ENCODE measurements around the gene DIO3.
"Not testable (repeated sequence)": the region's sequence is repeated elsewhere in the genome, so short reads cannot be mapped to it uniquely, and the experiment has no call there.

The DIO3 gene

GRCh38 chr14:101543814-101544213 is 17.5 kb upstream of the DIO3 start:
- FAIRE-seq: no peak

- FAIRE-seq: no peak
Observed at GRCh38 chr14:101544550-101544949, 16.7 kb upstream of the DIO3 start.

DNA sequence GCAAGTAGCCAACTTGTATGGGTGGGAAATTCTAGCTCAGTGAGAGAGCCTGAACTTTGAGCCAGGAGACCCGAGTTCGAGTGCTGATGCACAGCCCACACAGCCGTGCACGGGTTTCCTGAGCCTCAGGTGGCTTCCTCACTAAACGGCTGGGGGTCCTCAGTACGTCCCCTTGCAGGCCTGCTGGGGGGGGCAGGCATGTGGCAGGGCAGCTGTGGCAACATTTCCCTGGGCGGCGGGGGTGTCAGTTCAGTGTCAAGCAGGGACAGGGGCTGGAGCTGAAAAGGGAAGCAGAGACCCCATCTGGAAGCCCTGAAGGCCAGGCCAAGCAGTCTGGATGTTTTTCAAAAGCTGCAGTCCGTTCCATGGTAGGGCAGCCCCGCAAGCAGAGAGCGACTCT is 14.6 kb upstream of the DIO3 start:
- FAIRE-seq: no peak

GRCh38 chr14:101547107-101547738 is 14.1 kb upstream of the DIO3 start:
- no peak for FAIRE-seq

DNA sequence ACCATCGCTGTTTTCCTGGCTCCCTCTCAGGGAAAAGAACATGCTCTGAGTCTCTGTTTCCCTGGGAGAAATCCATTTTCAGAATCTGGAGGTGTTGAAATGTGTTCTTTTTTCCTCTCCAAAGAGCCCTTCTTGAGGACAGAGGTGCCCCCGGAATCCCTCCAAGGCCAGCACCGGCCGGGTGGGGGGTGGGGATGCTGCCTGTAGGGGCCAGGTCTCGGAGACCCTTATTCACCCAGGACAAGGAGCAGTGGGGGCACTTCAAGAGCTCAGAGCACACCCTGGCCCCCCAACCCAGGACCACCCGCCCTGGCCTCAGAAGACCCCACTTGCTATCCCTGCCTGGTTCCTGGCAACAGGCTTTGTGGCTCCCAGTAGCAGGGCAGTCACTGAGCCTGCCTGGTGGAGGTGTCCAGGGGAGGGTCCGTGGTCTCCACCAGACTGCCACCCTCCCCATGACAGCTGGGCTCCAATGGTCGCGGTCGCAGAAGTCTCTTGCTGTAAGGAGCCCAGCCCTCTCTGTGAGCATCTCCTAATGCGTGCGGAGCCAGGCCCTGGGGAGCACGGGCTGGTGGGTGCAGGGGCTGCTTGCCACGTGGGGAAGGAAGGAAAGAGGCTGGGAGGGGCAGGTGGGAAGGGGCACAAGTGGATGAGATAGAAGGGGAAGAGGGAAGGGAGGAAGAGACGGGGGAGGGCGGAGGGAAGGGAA is 13.2 kb upstream of the DIO3 start:
- FAIRE-seq: no peak

- FAIRE-seq: no peak
Observed at GRCh38 chr14:101548710-101549109, 12.6 kb upstream of the DIO3 start.

DNA sequence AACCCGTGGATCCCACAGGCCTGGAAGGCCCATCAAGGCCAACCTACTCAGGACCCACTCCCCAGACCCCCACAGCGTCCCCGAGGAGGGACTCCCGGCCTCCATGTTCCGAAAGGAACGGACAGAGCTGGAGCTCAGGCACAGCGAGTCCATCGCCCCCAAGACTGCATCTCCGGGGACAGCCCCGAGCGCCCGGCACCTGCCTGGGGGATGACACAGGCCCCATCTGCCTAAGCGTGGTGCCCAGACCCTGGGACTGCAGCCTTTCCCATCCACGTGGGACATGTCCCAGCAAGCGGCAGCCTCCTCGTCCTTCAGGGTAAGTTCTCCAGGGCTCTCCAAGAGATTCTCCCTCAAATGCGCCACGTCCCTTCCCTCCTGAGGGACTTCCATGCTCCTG is 12.1 kb upstream of the DIO3 start:
- FAIRE-seq: no peak

DNA sequence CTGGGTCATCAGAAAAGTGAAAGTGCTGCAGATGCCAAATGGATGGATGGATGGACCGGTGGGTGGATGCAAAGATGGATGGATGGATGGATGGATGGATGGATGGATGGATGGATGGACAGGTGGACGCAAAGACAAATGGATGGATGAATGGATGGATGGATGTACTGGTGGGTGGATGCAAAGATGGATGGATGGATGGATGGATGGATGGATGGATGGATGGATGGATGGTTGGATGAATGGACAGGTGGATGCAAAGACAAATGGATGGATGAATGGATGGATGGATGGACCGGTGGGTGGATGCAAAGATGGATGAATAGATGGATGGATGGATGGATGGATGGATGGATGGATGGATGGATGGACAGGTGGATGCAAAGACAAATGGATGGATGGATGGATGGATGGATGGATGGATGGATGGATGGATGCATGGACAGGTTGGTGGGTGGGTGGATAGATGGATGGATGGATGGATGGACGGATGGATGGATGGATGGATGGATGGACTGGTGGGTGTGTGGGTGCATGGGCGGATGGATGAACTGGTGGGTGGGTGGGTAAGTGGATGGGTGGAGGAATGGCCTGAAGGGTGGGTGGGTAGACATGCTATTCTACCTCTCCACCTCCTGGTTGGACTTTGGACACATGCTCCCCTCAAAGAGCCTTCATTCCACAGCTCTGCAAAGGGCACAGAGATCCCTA is 10.9 kb upstream of the DIO3 start:
- FAIRE-seq: not testable (repeated sequence)

- FAIRE-seq: no peak
Observed at GRCh38 chr14:101551729-101552595, 9.3 kb upstream of the DIO3 start.

DNA sequence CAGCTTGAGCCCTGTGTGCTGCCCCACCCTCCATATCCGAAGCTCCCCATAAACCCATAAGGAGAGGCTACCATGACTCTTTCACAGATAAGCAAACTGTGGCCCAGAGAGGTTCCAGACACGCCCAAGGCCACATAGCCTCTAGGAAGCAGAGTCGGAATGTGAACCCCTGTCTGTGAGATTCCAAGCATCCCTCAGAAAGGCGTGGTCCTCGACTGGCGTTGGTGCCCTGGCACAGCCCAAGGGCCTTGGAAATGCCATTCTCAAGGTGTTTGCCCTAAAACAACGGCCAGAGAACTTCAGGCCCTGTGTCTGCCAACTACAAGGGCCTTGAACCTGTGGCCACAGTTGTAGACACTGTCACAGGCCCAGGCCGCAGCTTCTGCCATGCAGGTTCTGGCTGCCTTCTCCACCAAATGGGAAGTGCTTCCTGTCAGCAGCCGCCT is 8.5 kb upstream of the DIO3 start:
- FAIRE-seq: no peak

DNA sequence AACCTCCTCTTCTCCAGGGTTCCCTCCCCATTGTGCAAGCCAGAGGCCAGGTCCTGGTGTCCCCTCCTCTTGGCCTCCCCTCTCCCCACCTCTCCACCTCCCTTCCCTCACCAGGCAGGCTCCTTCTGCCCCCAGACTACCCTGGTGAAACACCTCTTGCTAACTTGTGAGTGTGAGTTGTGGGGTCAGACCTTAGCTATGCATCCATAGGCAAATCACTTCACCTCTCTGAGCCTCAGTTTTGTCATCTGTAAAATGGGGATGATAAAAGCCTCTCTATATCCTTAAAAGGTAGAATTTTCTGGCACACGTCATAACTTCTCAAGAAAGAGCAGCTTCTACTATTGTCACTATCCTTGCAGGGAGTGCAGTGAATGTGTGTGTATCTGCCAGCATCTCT is 7.9 kb upstream of the DIO3 start:
- no peak for FAIRE-seq

DNA sequence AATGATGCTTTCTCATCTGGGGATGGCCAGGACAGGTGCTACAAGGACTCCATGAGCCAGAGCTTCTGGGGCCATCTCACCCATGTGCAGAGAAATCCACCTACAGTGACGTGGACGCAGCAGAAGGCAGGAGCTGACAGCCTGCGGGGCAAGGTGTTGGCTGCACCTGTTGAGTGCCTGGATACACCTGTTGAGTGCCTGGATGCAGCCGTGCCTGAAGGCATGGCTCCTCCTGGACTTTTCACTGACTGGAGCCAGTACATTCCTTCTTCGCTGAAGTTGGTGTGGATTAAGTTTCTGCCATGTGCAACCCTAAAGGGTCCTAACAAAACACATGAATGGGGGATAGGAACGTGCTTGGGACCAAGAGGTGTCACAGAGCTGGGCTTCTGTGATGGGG is 7.4 kb upstream of the DIO3 start:
- FAIRE-seq: no peak

DNA sequence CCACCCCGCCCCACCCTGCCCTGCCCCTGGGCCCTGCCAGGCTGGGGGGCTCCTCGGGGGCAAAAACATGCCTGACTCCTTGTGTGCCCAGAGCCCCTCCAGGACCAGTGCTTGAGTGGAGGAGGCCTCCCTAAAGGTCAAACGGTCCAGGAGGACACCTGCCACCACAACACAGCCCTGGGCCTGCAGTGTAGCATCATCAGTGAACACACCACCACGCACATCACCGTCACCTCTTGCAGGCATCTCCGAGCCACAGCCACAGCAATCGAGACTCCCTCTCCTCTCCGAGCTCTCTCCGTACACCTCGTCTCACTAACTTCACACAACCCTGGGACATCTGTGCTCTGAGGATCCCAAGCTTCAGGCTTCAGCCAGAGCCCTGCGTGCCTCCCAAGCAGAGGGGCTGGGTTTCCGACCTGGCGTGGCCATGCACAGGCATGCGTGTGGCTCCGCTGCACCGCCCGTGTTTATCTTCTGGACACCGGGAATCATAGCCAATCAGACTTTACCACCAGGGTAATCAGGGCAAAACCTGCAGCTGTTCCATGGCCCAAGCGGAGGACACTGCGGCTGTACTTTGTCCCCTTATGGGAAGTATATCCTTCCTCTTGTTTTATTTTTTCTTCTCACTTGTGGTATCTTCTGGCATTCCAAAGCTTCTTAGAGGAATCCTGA is 6.2 kb upstream of the DIO3 start:
- no peak for FAIRE-seq

GRCh38 chr14:101555669-101556043 is 5.6 kb upstream of the DIO3 start:
- FAIRE-seq: not testable (repeated sequence)

GRCh38 chr14:101556131-101556530 is 5.2 kb upstream of the DIO3 start:
- no peak for FAIRE-seq

GRCh38 chr14:101556566-101557320 is 4.6 kb upstream of the DIO3 start:
- no peak for FAIRE-seq

- FAIRE-seq: no peak
Observed at GRCh38 chr14:101557321-101557695, 4.0 kb upstream of the DIO3 start.

DNA sequence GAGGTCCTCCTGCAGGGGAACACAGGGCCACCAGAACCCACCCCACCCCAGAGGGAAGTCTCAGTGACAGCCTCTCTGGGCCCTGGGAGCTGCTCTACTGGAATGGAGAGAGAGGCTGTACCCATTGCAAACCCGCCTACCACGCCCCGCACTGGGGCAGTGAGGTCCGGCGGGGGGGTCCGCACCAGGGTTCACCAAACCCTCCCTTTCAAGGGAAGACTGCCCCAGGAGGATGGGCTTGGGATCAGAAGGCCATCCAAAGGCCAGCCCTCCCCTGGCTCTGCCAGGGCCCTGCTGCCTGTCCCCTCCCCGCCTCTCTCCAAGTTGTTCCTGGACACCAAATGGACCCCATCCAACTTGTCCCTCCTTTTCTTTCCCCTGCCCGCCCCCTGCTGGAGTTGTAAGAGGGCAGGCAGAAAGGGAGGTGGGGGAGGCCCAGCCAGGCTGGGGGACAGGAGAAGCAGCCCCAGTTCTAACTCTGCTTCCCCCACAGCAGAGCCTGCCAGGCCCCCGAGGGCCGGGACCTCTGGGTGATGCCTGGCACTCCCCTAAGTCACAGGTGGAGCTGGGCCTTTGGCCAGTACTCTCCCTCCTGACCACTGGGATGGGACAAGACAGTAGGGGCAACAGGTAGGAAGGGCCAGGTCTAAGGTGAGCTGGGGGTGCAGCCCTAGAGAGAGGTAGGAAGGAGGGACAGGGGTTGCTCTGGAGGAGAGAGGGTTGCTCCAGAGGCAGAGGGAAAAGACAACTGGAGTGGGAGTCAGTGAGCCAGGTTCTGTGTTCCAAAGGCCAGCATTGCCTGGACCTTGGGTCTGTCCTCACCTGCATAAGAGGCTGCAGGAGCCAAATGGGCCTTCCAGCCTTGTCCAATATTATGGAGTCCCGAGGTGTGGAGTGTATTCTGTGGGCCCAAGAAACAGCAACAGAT is 3.2 kb upstream of the DIO3 start:
- no peak for FAIRE-seq

GRCh38 chr14:101558739-101559240 is 2.5 kb upstream of the DIO3 start:
- no peak for FAIRE-seq

DNA sequence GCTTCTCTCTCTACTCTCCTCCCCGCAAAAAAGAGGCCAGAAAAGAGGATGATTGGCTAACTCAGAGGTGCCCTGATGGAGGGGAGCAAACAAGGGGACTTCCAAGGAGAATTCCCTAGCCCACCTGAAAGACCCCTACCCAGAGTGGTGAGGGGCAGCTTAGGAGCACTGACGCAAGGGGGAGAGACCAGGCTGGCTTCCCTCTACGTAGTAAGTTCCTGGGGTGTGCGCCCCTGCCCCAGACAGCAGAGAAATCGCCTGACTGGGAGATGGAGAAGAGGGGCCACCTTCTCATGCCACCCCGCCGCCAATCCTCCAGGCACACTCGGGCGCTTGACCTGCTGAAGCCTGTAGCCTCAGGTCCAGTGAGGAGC is 2.1 kb upstream of the DIO3 start:
- no peak for FAIRE-seq

Measured in G401.6 (cell line).